ENCODE measurements around the gene SH2D3A. TPM values are rescaled to one million over a fixed set of nuclear protein-coding genes. Genes with fewer than 3 reads are reported as not detected.
A peak's percentile ranks its signal among the peaks of the same experiment; 100 is the strongest.

SH2D3A gene
- total and polyA plus RNA-seq, 2 donors from 2014 or later = 12.5 to 35.4 TPM

DNA sequence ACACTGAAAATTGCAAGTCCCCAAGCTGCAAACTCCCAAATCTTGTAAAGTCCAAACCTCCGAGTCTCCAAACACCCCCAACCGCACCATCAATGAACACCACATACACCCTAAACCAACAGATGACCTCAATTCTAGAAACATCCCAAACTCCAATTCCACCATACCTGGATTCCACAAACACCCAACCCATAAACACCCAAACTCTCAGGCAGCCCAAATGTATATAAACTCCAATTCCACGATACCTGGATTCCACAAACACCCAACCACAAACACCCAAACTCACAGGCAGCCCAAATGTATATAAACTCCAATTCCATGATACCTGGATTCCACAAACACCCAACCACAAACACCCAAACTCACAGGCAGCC, 47.3 kb downstream of the SH2D3A start:
- H3K9me3 ChIP-seq (ENCODE audit: control insufficient read depth in 2 of 3, insufficient read depth in 1 of 3, low read length in 3 of 3) = no peaks in the 10 kb centered on the region
- H3K27me3 ChIP-seq (ENCODE audit: control insufficient read depth, insufficient read depth, low read length) = no peaks in the 10 kb centered on the region
- peaks cover 0 to 2% (median 0%) of the 10 kb centered on the region in 3 donors for H3K4me1 ChIP-seq (ENCODE audit: control insufficient read depth in 2 of 3, insufficient read depth in 2 of 3, low read depth in 1 of 3, low read length in 3 of 3)
- TF ChIP-seq, protein P1, sequence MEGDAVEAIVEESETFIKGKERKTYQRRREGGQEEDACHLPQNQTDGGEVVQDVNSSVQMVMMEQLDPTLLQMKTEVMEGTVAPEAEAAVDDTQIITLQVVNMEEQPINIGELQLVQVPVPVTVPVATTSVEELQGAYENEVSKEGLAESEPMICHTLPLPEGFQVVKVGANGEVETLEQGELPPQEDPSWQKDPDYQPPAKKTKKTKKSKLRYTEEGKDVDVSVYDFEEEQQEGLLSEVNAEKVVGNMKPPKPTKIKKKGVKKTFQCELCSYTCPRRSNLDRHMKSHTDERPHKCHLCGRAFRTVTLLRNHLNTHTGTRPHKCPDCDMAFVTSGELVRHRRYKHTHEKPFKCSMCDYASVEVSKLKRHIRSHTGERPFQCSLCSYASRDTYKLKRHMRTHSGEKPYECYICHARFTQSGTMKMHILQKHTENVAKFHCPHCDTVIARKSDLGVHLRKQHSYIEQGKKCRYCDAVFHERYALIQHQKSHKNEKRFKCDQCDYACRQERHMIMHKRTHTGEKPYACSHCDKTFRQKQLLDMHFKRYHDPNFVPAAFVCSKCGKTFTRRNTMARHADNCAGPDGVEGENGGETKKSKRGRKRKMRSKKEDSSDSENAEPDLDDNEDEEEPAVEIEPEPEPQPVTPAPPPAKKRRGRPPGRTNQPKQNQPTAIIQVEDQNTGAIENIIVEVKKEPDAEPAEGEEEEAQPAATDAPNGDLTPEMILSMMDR (IDR thresholded peaks at IDR 0.05; ENCODE audit: borderline replicate concordance, extremely low read depth, insufficient read depth) = no peak
- H3K27ac ChIP-seq (ENCODE audit: low read depth in 2 of 2, low read length in 2 of 2) = no peak overlapping the region
- H3K9ac ChIP-seq (ENCODE audit: low read length in 3 of 3) = no peak overlapping the region
- no peak overlapping the region for H3K4me3 ChIP-seq (ENCODE audit: low read length in 3 of 3)
- intact Hi-C loops (cut with DNase I) = no loop called here
- no peaks in the 10 kb centered on the region for H3K36me3 ChIP-seq (ENCODE audit: control insufficient read depth in 2 of 3, insufficient read depth in 3 of 3, low read length in 3 of 3)
- FAIRE-seq (no peak), DNase-seq (no peak)

DNA sequence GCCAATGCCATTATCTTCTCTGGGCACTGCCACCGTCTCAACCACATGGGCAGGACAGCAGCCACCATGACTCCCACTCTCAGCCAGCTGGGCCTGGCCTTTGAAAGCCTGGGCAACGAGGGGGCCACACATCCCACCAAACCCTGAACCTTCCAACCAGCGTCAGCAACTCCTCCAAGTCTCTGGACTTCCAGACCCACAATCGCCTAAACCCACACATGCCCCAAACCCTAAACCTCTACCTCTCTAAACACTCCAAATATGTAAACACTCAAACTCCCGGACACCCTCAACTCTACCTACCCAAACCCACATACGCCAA, 47.7 kb downstream of the SH2D3A start:
- Histone ChIP-seq H3K36me3 (ENCODE audit: control insufficient read depth in 2 of 3, insufficient read depth in 3 of 3, low read length in 3 of 3) (no peaks in the 10 kb centered on the region), H3K27me3 (ENCODE audit: control insufficient read depth, insufficient read depth, low read length) (no peaks in the 10 kb centered on the region), H3K9me3 (ENCODE audit: control insufficient read depth in 2 of 3, insufficient read depth in 1 of 3, low read length in 3 of 3) (no peaks in the 10 kb centered on the region), H3K4me3 (ENCODE audit: low read length in 3 of 3) (no peak overlapping the region), H3K4me1 (ENCODE audit: control insufficient read depth in 2 of 3, insufficient read depth in 2 of 3, low read depth in 1 of 3, low read length in 3 of 3) (peaks cover 0 to 2% (median 0%) of the 10 kb centered on the region in 3 donors), H3K27ac (ENCODE audit: low read depth in 2 of 2, low read length in 2 of 2) (no peak overlapping the region), H3K9ac (ENCODE audit: low read length in 3 of 3) (no peak overlapping the region)
- DNase-seq (no peak), FAIRE-seq (no peak)
- TF ChIP-seq, protein P1 (IDR thresholded peaks at IDR 0.05; ENCODE audit: borderline replicate concordance, extremely low read depth, insufficient read depth) = no peak
- intact Hi-C loops (cut with DNase I) = no loop called here

DNA sequence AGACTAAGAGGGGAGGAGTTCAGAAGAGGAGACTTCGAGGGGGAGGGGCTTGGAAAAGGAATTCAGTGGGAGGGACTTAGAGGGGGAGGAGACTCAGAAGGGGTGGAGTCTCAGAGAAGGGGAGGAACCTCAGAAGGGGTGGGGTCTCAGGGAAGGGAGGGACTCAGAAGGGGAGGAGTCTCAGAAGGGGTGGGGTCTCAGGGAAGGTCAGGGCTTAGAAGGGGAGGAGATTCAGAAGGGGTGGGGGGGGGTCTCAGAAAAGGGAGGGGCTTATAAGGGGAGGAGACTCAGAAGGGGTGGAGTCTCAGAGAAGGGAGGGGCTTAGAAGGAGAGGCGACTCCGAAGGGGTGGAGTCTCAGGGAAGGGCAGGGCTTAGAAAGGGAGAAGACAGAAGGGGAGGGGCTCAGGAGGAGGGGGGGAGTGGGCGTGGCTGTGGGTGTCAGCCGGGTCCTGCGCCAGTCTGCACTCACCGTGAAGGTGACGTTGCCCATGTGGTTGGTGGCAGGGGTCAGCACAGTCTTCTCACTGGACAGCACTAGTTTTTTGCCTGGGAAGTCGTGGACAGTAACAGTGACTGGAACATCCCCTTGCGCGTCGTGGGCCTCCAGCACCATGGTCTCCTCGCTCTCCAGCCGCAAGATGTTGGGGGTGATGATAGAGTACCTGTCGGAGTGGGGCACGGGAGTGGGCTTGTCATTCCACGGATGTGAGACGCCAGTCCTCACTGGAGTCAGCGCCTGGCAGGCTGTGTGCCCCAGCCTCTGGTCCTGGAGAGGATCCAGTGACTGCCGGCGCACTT, 48.3 kb downstream of the SH2D3A start:
- Histone ChIP-seq H3K36me3 (ENCODE audit: control insufficient read depth in 2 of 3, insufficient read depth in 3 of 3, low read length in 3 of 3) (no peaks in the 10 kb centered on the region), H3K9ac (ENCODE audit: low read length in 3 of 3) (no peak overlapping the region), H3K9me3 (ENCODE audit: control insufficient read depth in 2 of 3, insufficient read depth in 1 of 3, low read length in 3 of 3) (no peaks in the 10 kb centered on the region), H3K27me3 (ENCODE audit: control insufficient read depth, insufficient read depth, low read length) (no peaks in the 10 kb centered on the region), H3K4me3 (ENCODE audit: low read length in 3 of 3) (no peak overlapping the region), H3K27ac (ENCODE audit: low read depth in 2 of 2, low read length in 2 of 2) (no peak overlapping the region), H3K4me1 (ENCODE audit: control insufficient read depth in 2 of 3, insufficient read depth in 2 of 3, low read depth in 1 of 3, low read length in 3 of 3) (peaks cover 0 to 2% (median 0%) of the 10 kb centered on the region in 3 donors)
- no peak for FAIRE-seq
- TF ChIP-seq, protein P1 (IDR thresholded peaks at IDR 0.05; ENCODE audit: borderline replicate concordance, extremely low read depth, insufficient read depth) = no peak
- intact Hi-C loops (cut with DNase I) = no loop called here
- peak in 1 of 5 donors; percentile 73 for DNase-seq
